DOHH2 (cell line): ENCODE results near the gene LRRFIP2.

ENCODE experiments used
- CTCF ChIP-seq: fragments of 200-600 bp; sonication (generic); IDR thresholded peaks from one replicate; pipeline ENCODE4 v1.5.1; 2014; ENCODE audit warnings: antibody characterized with exemption, mild to moderate bottlenecking, low read depth, low read length; ENCODE audit not compliant: poor library complexity, severe bottlenecking
- EZH2phosphoT487 ChIP-seq: fragments of 200-600 bp; sonication (generic); IDR thresholded peaks from 2 replicates; pipeline ENCODE4 v1.6.1; 2017; ENCODE audit warnings: borderline replicate concordance, mild to moderate bottlenecking, antibody characterized with exemption, low read length, moderate library complexity, mixed read lengths

GRCh38 chr3:37103103-37103808 lies 71.1 kb downstream of the LRRFIP2 start:
- TF ChIP-seq CTCF (no peak), EZH2phosphoT487 (no peak)
